GM18526 (cell line): ENCODE results near the gene DENND1A.

Experiments
- POLR2A ChIP-seq: IDR thresholded peaks from 3 replicates; pipeline ENCODE4 v1.6.1; 2011; ENCODE audit not compliant: insufficient read length; ENCODE audit errors: extremely low read depth

The DENND1A gene

GRCh38 chr9:123562844-123563346 is 367.0 kb downstream of the DENND1A start:
- TF ChIP-seq POLR2A = no peak

DNA sequence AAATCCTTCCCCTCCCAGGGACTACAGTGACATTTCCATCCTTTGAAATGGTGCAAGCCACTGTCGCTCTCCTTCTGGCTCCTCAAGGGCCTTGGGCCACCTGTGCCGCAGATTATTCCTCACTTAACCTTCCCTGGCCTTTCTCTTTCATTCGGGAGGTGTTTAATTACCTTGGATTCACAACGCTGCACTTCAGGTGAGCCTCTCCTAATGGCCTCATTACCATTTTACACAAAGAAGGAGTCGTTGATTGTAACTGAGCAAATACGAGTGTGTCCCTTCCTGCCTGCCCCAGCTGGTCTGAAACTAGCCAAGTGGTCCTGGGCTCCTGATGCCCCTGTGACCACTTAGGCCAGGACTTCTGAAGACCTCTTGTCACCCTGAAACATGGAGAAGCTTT is 368.9 kb downstream of the DENND1A start:
- no peak for TF ChIP-seq POLR2A

GRCh38 chr9:123556464-123557435 is 373.2 kb downstream of the DENND1A start:
- no peak for TF ChIP-seq POLR2A

GRCh38 chr9:123555646-123556045 is 374.3 kb downstream of the DENND1A start:
- TF ChIP-seq POLR2A = no peak

- no peak for TF ChIP-seq POLR2A
Measured at GRCh38 chr9:123552530-123552929, 377.4 kb downstream of the DENND1A start.

DNA sequence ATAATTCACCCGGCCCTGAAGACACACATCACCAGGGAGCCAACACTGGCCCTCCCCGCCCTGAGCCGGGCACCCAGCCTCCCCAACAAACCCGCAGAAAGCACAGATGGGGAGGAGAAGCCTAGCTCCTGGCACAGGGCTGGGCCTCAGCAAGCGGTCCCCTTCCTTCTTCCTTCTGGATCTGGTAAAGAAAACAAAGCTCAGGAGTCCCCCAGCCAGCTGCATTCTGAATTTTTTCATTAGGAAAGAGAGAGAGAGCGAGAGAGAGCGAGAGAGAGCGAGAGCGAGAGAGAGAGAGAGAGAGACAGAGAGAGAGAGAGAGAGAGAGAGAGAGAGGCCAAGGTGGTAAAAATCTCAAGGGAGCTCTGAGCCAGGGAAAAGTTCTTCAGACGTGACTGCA is 378.2 kb downstream of the DENND1A start:
- TF ChIP-seq POLR2A = no peak

DNA sequence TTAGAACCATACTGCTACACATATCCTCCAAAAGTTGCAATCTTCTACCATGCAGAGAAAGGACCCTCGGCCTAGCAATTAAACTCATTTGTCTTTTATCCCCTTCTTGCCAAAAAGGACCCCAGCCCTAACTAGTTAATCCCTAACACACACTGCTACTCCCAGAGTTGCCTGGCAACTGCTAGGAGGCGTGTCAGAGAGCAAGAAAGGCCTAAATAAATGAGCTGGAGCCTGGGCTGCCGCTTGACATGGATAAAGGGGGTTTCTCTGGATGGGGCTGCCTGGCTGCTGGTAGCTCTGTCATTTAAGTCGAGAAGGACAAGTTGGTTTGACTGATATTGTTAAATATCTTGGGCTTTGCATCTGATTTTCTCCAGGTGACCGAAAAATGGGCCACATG is 379.1 kb downstream of the DENND1A start:
- TF ChIP-seq POLR2A = no peak

- TF ChIP-seq POLR2A = no peak
Measured at GRCh38 chr9:123550012-123550411, 379.9 kb downstream of the DENND1A start.

- no peak for TF ChIP-seq POLR2A
Measured at GRCh38 chr9:123548741-123549545, 381.0 kb downstream of the DENND1A start.

- TF ChIP-seq POLR2A = no peak
Measured at GRCh38 chr9:123544007-123544827, 385.7 kb downstream of the DENND1A start.

DNA sequence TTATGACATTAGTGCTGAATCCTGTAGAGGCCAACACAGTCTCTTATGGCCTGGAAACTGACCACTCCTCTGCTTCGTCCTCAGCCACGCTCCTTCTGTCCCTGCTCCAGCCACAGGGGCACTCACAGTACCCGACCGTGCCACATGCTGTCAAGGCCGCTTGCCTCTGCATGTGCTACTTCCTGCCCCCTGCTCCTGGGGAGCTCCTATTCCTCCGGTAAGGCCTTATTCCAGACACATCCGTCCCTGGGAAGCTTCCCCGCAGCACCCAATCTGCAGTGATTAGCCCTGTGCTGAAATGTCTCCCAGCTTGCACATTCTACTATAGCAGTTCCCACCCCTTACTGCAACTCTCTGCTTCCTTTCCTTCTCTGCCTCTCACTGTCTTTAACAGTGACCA is 386.4 kb downstream of the DENND1A start:
- no peak for TF ChIP-seq POLR2A

DNA sequence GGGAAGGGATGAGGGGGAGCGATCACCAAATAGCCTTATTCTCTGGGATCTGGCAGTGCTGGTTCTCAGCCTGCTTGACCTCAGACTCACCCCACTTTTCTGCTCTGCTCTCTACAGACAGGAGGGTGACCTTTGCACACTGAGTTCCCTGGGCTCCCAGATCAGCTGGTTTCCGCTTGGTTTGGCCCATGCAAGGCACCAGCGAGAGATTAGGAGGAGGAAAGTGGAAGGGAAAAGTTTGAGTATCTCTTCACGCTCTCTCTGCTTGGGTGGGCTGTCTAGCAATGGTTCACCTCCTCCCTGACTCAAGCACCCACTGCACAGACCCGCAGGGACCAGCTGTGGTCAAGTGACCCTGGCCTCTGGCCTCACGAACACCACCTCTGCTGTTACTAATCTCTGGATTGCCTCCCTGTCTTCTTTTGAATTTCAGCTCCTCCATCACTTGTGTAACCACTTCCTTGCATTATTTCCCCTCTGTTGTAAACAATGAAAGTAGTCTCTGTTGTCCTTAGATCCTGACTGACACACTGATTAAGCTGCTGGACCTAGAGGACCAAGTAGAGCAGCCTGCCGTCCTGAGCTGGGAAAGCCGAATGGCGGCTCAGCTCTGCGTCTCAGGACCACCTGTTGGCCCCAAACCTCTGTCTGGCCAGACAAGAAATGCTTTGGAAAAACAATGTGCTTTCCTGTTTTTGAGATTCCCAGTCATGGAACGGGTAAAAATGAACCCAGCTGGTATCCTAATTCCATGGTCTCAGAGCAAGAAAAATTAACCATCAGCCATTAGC is 387.3 kb downstream of the DENND1A start:
- no peak for TF ChIP-seq POLR2A

GRCh38 chr9:123541411-123541810 is 388.5 kb downstream of the DENND1A start:
- no peak for TF ChIP-seq POLR2A

DNA sequence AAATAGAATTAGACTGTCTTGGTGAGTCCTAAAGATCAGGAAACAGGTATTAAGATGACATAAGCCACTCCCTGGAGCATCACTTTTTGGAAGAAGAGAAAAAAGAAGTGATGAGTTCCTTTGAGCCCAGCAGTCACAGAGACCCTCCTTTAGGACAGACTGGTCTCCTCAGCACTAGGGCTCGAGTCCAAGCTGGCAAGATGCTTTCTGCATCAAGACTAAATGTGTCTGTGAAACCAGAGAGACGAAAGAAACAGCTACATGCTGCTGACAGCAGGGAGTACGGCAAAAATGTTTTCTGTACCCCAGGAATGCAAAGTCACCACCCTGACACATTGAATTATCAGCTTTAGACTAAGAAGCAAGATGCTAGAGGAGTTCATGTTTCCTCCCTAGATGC is 389.5 kb downstream of the DENND1A start:
- TF ChIP-seq POLR2A = no peak
